Endothelial cell of umbilical vein (primary cell): ENCODE results near the gene MYOCD. TPM values are rescaled to one million over a fixed set of nuclear protein-coding genes. Genes with fewer than 3 reads are reported as not detected.

ENCODE experiments used
- BruUV-seq: library from RNA; stranded (reverse); fragments of 400-500 nt; replicated peaks from 2 replicates; lab custom pipeline; 2021; lab: Mats Ljungman, UMichigan
- CTCF ChIA-PET: fragments of 300-600, 350-600 bp; sonication (Branson Sonifier 250); formaldehyde crosslinking; loops from one replicate; lab custom pipeline; 2021; ENCODE audit warnings: antibody characterized with exemption, inconsistent platforms; lab: Charles Lee
- POLR2A ChIA-PET: fragments of 300-600, 350-600 bp; sonication (Branson Sonifier 250); formaldehyde crosslinking; loops from one replicate; lab custom pipeline; 2021; ENCODE audit warnings: antibody characterized with exemption, inconsistent platforms; lab: Charles Lee
- DNase-seq: peaks from one replicate; pipeline ENCODE4 v3.0.0-alpha.2; 2011; ENCODE audit warnings: low read depth, low spot score
- FAIRE-seq: peaks from 2 replicates; lab custom pipeline; 2011; peaks lifted over from hg19 to GRCh38; lab: Jason Lieb, UNC
- H2AFZ ChIP-seq: 2 replicates; pipeline ENCODE4 v1.6.0; 2012; ENCODE audit warnings: low read depth, low read length, control low read depth, inconsistent platforms
- H3K27ac ChIP-seq: 2 replicates; pipeline ENCODE4 v1.5.1; 2011; ENCODE audit warnings: low read depth, mild to moderate bottlenecking, control low read depth, low read length, moderate library complexity; ENCODE audit not compliant: insufficient read depth
- H3K27me3 ChIP-seq, 2 experiments: 2 replicates each; pipeline versions ENCODE4 v1.6.0 to v1.6.1; 2011; ENCODE audit warnings: low read length in 2 of 2, mixed read lengths in 1 of 2; ENCODE audit not compliant: control insufficient read depth in 2 of 2, insufficient read depth in 2 of 2
- H3K36me3 ChIP-seq, 2 experiments: 2 replicates in 1 of 2; 3 replicates in 1 of 2; pipeline ENCODE4 v1.5.1; 2011; ENCODE audit warnings: low read length in 2 of 2, mild to moderate bottlenecking in 1 of 2, moderate library complexity in 1 of 2; ENCODE audit not compliant: control insufficient read depth in 2 of 2, insufficient read depth in 2 of 2; ENCODE audit errors: extremely low read depth in 1 of 2
- H3K4me1 ChIP-seq: 3 replicates; pipeline ENCODE4 v1.5.1; 2011; ENCODE audit warnings: mild to moderate bottlenecking, low read length; ENCODE audit not compliant: control insufficient read depth, insufficient read depth; ENCODE audit errors: extremely low read depth
- H3K4me2 ChIP-seq: 2 replicates; pipeline ENCODE4 v1.6.1; 2011; ENCODE audit warnings: low read length, control low read depth, mixed read lengths; ENCODE audit not compliant: insufficient read depth
- H3K4me3 ChIP-seq, 3 experiments: fragments of 200-600 bp in 1 of 3; sonication (generic), shearing (Covaris generic) in 1 of 3; replicated peaks in 1 of 3; 2 replicates each; pipeline ENCODE4 v1.5.1; 2011 to 2016; ENCODE audit warnings: control low read depth in 3 of 3, low read length in 3 of 3, mild to moderate bottlenecking in 2 of 3, inconsistent platforms in 1 of 3, low read depth in 1 of 3, moderate library complexity in 1 of 3; ENCODE audit not compliant: insufficient read depth in 1 of 3
- H3K79me2 ChIP-seq: 2 replicates; pipeline ENCODE4 v1.6.0; 2012; ENCODE audit warnings: low read length, inconsistent platforms; ENCODE audit not compliant: control insufficient read depth, insufficient read depth
- H3K9ac ChIP-seq: replicated peaks from 2 replicates; pipeline ENCODE3; 2011; ENCODE audit warnings: low read length, control low read depth; ENCODE audit not compliant: insufficient read depth; ENCODE audit errors: extremely low read depth
- H3K9me1 ChIP-seq: replicated peaks from 3 replicates; pipeline ENCODE4 v1.6.0; 2011; ENCODE audit warnings: mild to moderate bottlenecking, low read length; ENCODE audit not compliant: control insufficient read depth, insufficient read depth; ENCODE audit errors: extremely low read depth
- H3K9me3 ChIP-seq: replicated peaks from 2 replicates; pipeline ENCODE4 v1.5.1; 2012; ENCODE audit warnings: low read length, inconsistent platforms; ENCODE audit not compliant: control insufficient read depth, insufficient read depth
- H4K20me1 ChIP-seq: replicated peaks from 2 replicates; pipeline ENCODE3; 2011; ENCODE audit warnings: mild to moderate bottlenecking, low read length; ENCODE audit not compliant: control insufficient read depth, insufficient read depth; ENCODE audit errors: extremely low read depth
- CTCF ChIP-seq, 2 donors: IDR thresholded peaks; 1 replicate in 1 of 2; 2 replicates in 1 of 2; pipeline ENCODE4 v1.5.1; 2011; ENCODE audit warnings: low read length in 2 of 2, mild to moderate bottlenecking in 2 of 2, moderate library complexity in 2 of 2, control low read depth in 1 of 2, inconsistent platforms in 1 of 2, low read depth in 1 of 2; ENCODE audit not compliant: insufficient read depth in 1 of 2; ENCODE audit errors: extremely low read depth in 1 of 2
- EZH2 ChIP-seq: IDR thresholded peaks from 2 replicates; pipeline ENCODE4 v1.6.1; 2012; ENCODE audit warnings: borderline replicate concordance, low read depth, mild to moderate bottlenecking, moderate library complexity, low read length, inconsistent platforms; ENCODE audit not compliant: severe bottlenecking
- FOS ChIP-seq: IDR thresholded peaks from 2 replicates; pipeline ENCODE4 v1.6.1; 2011; ENCODE audit warnings: mild to moderate bottlenecking, low read length, moderate library complexity, borderline replicate concordance; ENCODE audit not compliant: insufficient read depth
- GATA2 ChIP-seq: IDR thresholded peaks from 2 replicates; pipeline ENCODE4 v1.7.0; 2011; ENCODE audit warnings: low read depth, mild to moderate bottlenecking, moderate library complexity, mixed read lengths, low read length; ENCODE audit not compliant: insufficient read length, insufficient read depth
- JUN ChIP-seq: IDR thresholded peaks from 2 replicates; pipeline ENCODE4 v1.6.1; 2011; ENCODE audit warnings: borderline replicate concordance, low read depth; ENCODE audit not compliant: insufficient read length, insufficient read depth
- MYC ChIP-seq: IDR thresholded peaks from one replicate; pipeline ENCODE4 v1.6.1; 2011; ENCODE audit warnings: mild to moderate bottlenecking, low read depth, low read length
- POLR2A ChIP-seq: IDR thresholded peaks from 2 replicates; pipeline ENCODE4 v1.6.1; 2012; ENCODE audit warnings: low read depth, mild to moderate bottlenecking, control low read depth, low read length
- POLR2AphosphoS5 ChIP-seq: IDR thresholded peaks from 2 replicates; pipeline ENCODE4 v1.6.1; 2012; ENCODE audit warnings: low read depth, mild to moderate bottlenecking, control low read depth, low read length, moderate library complexity; ENCODE audit not compliant: insufficient read depth
- dilution Hi-C: fragments of 300-500 bp; cut with MboI; formaldehyde crosslinking; loops from one replicate; pipeline ENCODE4 v1.15.0; 2019; ENCODE audit warnings: low sequenced_read_pairs; ENCODE audit not compliant: extremely low pct_ligation_motif_present
- intact Hi-C: fragments of 100-400 bp; cut with micrococcal nuclease; formaldehyde crosslinking; loops from one replicate; pipeline ENCODE4 v1.10.0; 2022
- polyA plus RNA-seq, 4 experiments: library from polyadenylated mRNA; depleted of rRNA in 3 of 4; stranded (reverse) in 3 of 4; unstranded in 1 of 4; fragments of >200 nt; gene quantifications; 2 replicates each; pipeline versions ENCODE4 v1.2.1 to v1.2.3, GENCODE V29; 2011 to 2012; ENCODE audit warnings: missing spikeins in 1 of 4
- total RNA-seq: library from RNA; stranded (reverse); gene quantifications from 2 replicates; pipeline ENCODE4 v1.2.3, GENCODE V29; 2021
- TF ChIP-seq, protein P1 (sequence below): IDR thresholded peaks from 2 replicates; pipeline ENCODE4 v1.6.1; 2011; ENCODE audit not compliant: insufficient read depth, insufficient read length

Gene MYOCD
- total and polyA plus RNA-seq, 2 donors (not counting 3 experiments of a cell fraction or from before 2014, with no cell fraction given): not detected

DNA sequence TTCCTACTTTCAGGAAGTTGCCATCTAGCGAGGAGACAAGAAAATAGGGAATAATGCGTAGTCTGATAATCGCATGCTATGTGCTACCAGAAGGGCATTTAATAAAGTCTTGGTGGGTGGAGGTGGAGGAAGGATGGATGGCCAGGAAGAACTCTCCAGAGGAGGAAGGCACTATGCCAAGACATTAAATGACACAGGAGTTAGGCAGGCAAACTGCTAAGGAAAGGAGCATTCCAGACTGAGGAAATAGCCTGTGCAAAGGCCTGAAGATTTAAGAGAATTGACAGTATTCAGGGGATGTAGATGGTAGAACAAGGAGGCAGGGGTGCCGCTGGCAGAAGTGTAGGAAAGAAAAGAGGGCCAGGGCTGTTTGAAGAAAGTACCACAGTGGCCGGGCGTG lies 104.3 kb downstream of the MYOCD start:
- FAIRE-seq (no peak), DNase-seq (no peak)
- H3K4me2 ChIP-seq: no peak overlapping the region
- H3K79me2 ChIP-seq: no peaks in the 10 kb centered on the region
- no peaks in the 10 kb centered on the region for H4K20me1 ChIP-seq
- no peaks in the 10 kb centered on the region for H3K9me3 ChIP-seq
- H3K9me1 ChIP-seq: no peaks in the 10 kb centered on the region
- H2AFZ ChIP-seq: no peak overlapping the region
- TF ChIP-seq JUN (no peak), CTCF (IDR thresholded peaks at IDR 0.05; ENCODE audit: extremely low read depth in 1 of 2, insufficient read depth in 1 of 2, low read depth in 1 of 2, low read length in 2 of 2) (no peak), POLR2A (no peak), FOS (no peak), EZH2 (no peak), MYC (no peak), POLR2AphosphoS5 (no peak), GATA2 (no peak)
- TF ChIP-seq, protein P1, sequence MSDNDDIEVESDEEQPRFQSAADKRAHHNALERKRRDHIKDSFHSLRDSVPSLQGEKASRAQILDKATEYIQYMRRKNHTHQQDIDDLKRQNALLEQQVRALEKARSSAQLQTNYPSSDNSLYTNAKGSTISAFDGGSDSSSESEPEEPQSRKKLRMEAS: no peak
- no peak overlapping the region for H3K9ac ChIP-seq
- intact Hi-C loops (no loop called here), dilution Hi-C loops (no loop called here)
- POLR2A ChIA-PET: no interaction called here
- CTCF ChIA-PET: no interaction called here
- no peaks in the 10 kb centered on the region for H3K4me1 ChIP-seq
- H3K27ac ChIP-seq: no peak overlapping the region
- no TSS peak for BruUV-seq
- no peaks in the 10 kb centered on the region for H3K36me3 ChIP-seq
- H3K27me3 ChIP-seq: no peaks in the 10 kb centered on the region
- H3K4me3 ChIP-seq: no peak overlapping the region
